NCI-H1436 treated with DMSO at 0.1 percent for 48 hours (cell line): ENCODE measurements around the gene PPP2R2D.
"Not testable (repeated sequence)": the region's sequence is repeated elsewhere in the genome, so short reads cannot be mapped to it uniquely, and the experiment has no call there.

Experiments used
- DNase-seq: peaks from one replicate; lab custom pipeline; 2025; lab: John Stamatoyannopoulos, UW

PPP2R2D gene

GRCh38 chr10:131868436-131868835, 32.4 kb upstream of the PPP2R2D start:
- no peak for DNase-seq

DNA sequence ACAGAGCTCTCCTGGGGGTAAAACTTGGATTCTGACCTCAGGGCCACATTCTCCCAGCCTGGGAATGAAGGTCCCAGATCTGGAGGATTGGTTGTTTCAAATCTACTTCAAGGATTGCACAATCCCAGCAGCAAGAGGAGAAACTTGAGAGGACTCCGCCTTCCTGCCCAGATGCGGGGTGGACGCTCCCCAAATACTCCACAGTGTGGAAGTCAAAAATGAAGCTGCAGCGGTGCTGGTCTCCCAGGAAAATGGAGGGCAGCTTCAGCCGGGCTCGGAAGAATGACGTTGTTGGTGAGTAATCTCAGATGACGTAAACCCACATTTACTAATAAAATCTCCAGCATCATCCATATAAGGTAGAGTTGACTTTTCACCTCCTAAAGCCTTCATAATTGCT, 31.5 kb upstream of the PPP2R2D start:
- no peak for DNase-seq

DNA sequence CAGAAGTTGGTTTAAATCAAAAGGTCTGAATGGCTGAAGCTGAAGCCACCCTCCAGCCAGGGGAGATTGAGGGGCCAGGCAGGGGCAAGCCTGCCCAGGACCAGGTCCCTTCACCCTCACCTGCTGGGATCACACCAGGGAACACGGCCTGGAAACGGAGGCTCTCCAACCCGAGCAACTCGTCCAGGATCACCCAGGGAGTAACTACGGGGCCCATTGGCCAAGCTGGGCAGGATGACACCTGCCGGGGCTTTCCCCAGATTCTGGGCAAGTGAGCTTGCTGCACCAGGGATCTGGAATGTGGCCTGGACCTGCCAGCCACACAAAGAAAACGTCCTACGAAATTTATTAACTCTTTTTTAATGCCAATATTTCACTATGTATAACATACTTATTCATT, 30.4 kb upstream of the PPP2R2D start:
- DNase-seq = no peak

DNA sequence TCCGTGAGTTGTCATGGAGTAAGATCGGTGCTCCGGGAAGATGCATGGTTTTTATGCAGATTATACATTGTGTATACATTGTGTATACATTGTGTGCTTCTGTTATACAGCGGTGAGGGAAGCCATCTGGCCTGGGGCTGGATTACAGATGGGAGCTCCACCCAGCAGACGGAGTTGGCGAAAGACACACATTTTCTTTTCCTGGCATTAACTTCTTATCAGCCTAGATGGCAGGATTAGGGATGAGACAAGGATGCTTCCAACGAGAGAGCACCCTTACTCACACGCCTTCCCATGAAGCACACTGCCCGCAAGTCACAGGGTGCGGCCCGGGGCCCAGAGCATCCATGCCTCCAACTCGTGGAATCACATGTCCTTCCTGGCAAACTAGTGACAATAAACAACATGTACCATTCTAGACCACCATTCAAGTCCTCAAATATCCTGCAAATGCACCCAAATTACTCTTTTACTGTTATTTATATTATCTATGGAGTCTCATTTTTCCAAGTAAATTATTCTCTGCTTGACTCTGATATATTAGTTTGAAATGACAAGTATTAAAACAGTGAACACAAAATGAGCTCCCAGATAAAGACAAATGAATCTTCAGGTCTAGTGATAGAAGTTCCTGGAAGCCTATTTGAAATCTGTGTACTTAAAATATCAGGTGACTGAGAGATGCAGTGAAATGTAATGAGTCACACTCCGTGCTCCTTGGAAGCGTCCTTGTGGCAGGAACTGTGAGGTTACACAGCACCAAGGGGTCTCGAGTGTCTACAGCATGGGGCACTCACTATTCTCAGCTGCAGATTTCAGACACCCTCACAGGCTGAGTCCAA, 29.8 kb upstream of the PPP2R2D start:
- no peak for DNase-seq

DNA sequence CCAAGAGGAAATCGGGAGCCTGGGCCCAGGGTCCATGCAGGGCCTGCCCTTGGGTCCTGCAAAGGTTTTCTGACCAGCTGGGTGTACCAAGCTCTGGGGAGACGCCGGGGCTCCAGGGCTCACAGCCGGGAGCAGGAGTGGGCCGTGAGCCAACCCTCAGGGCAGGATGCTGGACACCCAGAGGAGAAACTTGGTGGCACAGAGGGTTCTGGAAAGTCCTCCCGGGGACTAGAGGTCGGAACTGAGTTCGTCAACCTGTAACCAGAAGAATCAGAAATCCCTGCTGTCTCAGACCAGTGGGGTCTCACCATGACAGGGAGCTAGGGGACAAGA, 29.2 kb upstream of the PPP2R2D start:
- DNase-seq = no peak

- DNase-seq = no peak
Observed at GRCh38 chr10:131872011-131872826, 28.6 kb upstream of the PPP2R2D start.

- no peak for DNase-seq
Observed at GRCh38 chr10:131872827-131873375, 27.9 kb upstream of the PPP2R2D start.

DNA sequence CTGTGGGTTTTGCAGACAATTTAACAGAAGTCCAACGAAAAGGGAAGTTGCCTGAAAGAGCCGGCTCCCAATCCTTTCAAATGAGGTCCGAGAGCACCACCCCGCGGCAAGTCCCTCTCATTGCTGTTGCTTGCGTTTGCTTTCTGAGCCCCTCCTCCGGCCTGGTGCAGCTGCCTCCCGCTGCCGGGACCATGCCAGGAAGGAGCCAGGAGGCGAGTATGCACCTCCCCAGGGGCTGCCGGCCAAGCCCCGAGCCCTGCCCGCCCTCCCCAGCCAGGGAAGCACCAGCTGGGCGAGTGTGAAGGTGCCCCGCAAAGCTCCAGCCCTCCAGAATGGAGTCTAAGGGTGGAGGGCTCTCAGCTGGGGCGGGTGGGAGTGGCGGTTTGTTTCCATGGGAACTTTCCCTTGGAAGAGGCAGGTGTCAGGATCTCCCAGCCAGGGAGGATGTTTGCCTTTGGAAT, 25.8 kb upstream of the PPP2R2D start:
- DNase-seq = peak; percentile 48

DNA sequence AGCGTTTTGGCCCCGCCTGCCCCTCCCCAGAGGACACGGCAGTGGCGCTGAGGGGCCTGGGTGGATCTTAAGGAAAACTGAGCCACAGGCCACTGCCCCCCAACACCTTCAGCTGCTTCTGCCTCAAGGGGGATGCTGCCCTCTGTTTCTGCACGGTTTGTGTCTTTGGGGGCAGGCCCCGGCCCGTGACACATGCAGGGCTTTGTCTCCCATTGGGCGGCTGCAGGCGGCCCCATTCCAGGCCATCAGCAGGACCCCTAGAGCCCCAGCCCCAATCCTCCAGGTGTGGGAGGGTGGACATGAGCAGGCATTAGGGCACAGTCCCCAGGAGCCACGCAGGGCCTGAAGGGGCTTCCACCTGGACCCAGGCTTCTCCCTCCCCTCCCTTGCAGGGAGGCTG, 25.3 kb upstream of the PPP2R2D start:
- no peak for DNase-seq

DNA sequence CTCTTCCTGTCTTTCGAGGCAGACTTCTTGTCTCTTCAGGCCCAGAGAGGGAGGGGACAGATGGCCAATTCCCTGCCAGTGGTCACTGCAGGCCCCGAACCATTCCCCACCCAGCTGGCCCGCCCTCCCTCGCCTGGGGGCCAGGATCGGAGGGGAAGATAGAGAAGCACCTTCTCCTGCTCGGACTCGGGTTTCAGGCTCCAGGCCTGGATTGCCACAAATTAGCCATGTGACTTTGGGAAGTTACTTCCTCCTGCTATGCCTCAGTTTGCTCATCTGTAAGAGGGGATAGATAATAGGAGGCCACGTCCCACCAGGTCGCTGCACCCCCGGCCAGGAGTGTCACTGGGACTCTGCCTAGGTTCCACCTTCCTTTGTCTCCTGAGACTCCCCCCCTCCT, 24.8 kb upstream of the PPP2R2D start:
- no peak for DNase-seq

DNA sequence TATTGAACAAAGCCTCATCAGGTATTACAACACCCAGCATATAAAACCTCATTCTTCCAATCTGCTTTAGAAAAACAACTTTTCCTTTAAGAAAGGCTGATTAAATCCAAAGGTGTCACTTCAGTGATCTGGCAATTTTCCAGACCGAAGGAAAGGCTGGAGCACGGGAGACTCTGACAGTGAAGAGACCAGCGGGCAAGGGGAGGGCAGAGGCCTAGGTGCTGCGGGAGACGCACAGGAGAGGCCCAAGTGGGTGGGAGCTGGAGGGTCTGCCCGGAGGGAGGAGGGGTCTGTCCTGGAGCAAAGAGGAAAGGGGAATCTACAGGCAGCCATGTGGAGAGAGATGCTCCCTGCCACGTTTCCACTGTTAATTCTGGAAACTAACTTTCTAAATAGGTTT, 24.3 kb upstream of the PPP2R2D start:
- DNase-seq = no peak

GRCh38 chr10:131880016-131880590, 20.7 kb upstream of the PPP2R2D start:
- no peak for DNase-seq

- DNase-seq = no peak
Observed at GRCh38 chr10:131881104-131881880, 19.5 kb upstream of the PPP2R2D start.

DNA sequence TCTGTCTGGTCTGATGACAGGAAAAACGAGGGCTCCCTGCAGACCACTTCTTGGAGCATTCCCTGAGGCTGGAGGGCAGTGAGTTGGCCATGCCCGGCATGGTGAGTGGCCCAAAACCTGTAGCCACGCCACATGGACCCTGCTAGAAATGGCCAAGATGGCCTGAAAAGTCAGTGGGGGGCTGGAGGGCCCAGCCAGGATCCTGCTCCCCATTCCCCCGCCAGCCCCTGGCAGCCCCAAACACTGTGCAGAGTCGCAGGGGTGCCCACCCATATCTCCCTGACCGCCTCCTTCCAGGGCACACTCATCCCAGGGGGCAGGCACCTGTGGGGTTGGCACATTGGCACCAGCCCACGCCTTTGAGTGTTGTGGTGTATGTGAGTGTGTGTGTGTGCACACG, 18.7 kb upstream of the PPP2R2D start:
- no peak for DNase-seq

GRCh38 chr10:131882590-131883451, 18.0 kb upstream of the PPP2R2D start:
- DNase-seq = no peak

- DNase-seq = not testable (repeated sequence)
Observed at GRCh38 chr10:131883621-131884393, 17.0 kb upstream of the PPP2R2D start.

DNA sequence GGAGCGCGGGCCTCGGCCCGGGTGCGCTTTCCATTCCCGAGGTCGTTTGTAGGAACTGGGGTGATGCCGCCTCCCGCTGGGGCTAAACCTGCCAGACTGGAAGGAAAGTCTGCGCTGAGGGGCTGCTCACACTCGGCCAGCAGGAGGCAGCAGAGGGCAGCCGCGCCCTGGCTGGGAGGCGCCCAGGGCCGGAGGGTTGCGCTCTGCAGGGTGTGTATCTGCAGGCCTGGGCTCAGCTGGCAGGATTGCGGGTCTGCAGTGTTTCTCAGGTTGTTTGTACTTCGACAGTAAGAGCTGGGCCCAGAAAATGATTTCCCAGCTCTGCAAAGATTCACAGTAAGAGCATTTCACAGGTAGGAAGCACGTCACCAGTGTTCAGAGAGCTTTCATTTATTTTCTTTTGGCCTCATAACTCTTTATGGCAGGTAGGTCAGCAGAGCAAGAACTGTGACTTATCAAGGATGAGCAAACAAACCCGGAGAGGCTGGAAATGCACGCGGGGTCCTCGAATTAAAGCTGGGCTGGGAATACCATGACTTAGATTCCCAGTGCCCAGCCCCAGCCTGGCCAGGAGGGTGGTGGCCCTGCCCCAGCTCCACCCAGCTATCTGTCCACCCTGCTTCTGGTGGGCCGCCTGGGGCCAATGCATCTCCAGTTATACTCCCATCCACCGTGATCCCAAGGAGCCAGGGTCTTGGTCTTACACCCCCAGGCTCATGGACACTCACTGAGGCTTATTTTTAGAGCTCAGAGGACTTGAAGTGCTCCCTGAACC, 15.2 kb upstream of the PPP2R2D start:
- DNase-seq = no peak

DNA sequence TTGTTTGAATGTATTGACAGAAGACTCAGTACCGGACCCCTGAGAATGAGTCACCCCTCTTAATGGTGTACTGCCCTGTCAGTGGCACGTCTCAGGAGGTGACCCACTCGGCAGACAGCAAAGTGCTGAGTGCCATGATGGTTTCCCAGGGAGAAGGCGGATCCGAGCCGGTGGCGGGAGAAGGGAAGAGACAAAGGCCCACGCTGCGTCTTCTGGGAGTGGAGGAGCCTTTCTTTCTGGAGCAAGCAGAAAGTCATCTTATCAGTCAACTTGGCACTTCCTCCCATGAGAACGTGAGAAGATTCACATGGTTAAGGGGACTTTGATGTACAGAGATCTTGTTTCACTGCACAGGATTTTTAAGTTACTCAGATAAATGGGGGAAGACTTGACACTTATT, 14.6 kb upstream of the PPP2R2D start:
- no peak for DNase-seq

DNA sequence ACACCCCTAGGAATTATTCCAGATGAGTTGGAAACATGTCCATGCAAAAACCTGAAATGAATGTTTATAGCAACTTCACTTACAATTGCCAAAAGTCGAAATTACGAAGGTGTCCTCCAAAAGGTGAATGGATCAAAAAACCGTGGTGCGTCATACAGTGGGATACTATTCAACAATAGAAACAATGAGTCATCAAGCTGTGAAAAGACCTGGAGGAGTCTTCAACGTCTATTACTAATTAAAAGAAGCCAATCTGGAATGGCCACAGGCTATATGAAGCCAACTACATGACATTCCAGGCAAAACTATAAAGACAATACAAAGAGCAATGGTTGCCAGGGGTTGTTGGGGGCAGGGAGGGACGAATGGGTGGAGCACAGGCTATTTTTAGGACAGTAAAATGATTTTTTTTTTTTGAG, 12.6 kb upstream of the PPP2R2D start:
- no peak for DNase-seq
